GM10266 (cell line): Measurements from ENCODE around the gene APCDD1.

Source experiments
- DNase-seq: peaks from one replicate; pipeline ENCODE4 v3.0.0; 2012; ENCODE audit errors: extremely low spot score
- CTCF ChIP-seq: IDR thresholded peaks from 2 replicates; pipeline ENCODE4 v1.5.1; 2012; ENCODE audit warnings: mild to moderate bottlenecking, low read depth; ENCODE audit not compliant: control insufficient read depth, insufficient read depth; ENCODE audit errors: missing control alignments

Gene APCDD1

DNA sequence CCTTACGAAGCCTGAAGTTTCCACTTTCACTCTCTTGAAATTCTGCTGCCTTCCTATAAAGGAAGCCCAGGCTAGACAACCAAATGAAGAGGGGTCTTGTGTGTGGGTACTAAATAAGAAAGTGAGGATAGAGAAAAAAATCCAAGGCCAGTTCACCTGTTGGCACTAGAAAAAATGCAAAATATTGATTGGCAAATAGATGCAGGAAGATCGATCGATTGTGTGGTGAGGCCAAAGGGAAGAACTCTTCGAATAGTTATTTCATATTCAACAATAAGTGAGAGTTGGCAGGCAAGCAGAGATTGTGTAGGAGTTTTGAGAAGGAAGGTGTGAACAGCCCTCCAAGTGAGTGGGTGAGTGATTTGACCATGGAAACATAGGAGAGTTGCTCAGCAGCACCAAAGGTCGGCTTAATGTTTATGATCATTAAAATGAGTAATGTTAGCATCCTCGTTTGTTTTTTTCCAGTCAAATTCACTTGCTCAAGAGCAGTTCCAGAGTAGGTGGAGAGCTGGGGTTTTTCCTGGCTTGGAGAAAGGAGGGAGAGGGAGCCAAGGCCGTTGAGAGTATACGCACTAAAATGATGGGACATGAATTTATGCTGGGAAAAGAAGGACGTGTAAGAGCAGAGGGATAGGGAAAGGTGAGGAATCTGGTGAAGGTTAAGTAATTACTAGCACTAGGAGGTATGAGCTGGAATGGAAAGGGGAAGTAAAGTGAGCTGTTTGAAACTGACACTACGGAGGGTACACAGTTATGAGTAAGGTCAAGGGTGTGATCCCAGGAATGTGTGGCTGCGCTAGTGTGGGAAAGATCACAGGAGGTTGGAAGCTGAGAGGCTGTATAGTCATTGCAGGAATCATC, 70.3 kb downstream of the APCDD1 start:
- no peak for DNase-seq

GRCh38 chr18:10525371-10525691, 70.9 kb downstream of the APCDD1 start:
- no peak for TF ChIP-seq CTCF
- no peak for DNase-seq

More for the DNA sequence above, 70.3 kb downstream of the APCDD1 start:
- no peak for TF ChIP-seq CTCF

DNA sequence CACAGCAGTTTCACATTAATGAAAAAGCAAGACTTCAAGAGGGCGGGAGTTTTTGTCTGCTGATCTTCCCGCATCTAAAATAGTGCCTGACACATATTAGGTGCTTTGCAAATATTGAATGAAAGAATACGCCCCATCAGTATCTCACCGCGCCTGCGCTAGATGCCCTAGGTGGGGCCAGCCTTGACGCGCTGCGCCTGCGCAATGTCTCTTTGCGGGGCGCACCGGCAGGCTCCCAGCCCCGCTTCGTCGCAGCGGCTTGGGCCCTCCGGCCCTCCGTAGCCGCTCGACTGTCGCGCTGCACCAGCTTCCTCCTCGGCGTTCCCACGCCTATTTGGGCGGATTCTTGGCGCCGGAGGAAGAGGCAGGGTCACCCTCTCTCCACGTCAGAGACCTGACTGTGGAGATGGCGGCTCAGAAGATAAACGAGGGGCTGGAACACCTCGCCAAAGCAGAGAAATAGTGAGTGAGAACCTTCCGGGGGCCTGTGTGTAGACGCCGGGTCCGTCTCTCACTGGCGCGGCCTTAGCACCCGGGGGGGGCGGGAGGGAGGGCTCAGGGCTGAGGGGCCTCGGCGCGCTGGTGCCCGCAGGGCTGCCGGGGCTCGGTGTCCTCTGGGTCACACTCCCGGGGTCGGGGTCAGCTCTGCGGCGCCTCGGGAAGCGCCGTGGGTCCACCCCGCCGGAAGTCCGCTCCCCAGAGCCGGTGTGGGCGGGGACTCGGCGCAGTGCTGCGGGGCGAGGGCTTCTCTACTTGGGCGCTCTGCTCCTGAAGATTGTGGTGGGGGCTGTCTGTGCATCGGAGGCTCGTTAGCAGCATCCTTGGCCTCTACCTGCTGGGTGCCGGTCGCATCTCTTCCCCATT, 71.5 kb downstream of the APCDD1 start, which contains the start of gene NAPG:
Gene NAPG (plus strand): TSS at position 331 of the 864 bp plus-strand sequence. CDS start 76 bp downstream, at position 407.
- peak; percentile 96 for DNase-seq
- TF ChIP-seq CTCF, result no peak

- DNase-seq, result no peak
- TF ChIP-seq CTCF, result no peak
Measured at GRCh38 chr18:10526561-10526949, 72.1 kb downstream of the APCDD1 start.

GRCh38 chr18:10528439-10528838, 74.0 kb downstream of the APCDD1 start:
- TF ChIP-seq CTCF, result no peak
- DNase-seq, result no peak

DNA sequence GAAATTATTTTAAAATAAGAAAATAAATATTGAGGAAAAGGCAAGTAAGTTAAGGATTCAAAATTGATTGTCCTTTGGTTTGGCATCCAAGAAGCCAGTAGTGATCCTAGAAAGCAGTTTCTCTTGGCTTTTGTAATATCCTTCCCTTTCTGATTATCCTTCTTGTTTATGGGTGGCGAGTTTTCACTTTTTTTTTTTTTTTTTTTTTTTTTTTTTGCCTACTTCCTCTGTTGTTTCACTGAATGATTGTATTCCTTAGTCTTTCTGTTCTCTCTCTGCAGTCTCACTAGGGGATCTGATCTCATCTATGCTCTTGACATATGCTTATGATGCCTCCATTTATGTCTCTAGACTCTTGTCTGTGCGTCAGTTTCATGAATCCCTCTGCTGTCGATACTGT, 75.6 kb downstream of the APCDD1 start:
- no peak for DNase-seq
- no peak for TF ChIP-seq CTCF
